Putamen (tissue), 1 donor: ENCODE results near the gene WDR83.
A peak's percentile ranks its signal among the peaks of the same experiment; 100 is the strongest.
"Not testable (repeated sequence)": the region's sequence is repeated elsewhere in the genome, so short reads cannot be mapped to it uniquely, and the experiment has no call there.

ENCODE experiments used
- DNase-seq: peaks from one replicate; pipeline ENCODE4 v3.0.0-alpha.2; 2016; ENCODE audit warnings: low spot score

Gene WDR83

DNA sequence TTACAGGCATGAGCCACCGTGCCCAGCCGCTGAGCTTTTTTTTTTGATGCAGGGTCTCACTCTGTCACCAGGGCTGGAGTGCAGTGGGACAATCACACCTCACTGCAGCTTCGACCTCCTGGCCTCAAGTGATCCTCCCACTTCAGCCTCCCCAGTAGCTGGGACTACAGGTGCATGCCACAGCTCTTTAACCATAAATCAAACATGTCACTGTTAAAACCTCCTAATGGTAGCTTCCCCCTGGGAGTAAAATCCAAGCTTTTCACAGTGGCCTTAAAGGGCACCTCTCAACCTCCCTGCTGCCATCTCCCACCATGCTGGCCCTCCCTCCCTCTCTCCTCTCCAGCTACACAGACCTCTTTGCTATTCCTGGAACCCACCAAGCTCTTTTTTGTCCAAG lies 19.2 kb downstream of the WDR83 start:
- no peak for DNase-seq

DNA sequence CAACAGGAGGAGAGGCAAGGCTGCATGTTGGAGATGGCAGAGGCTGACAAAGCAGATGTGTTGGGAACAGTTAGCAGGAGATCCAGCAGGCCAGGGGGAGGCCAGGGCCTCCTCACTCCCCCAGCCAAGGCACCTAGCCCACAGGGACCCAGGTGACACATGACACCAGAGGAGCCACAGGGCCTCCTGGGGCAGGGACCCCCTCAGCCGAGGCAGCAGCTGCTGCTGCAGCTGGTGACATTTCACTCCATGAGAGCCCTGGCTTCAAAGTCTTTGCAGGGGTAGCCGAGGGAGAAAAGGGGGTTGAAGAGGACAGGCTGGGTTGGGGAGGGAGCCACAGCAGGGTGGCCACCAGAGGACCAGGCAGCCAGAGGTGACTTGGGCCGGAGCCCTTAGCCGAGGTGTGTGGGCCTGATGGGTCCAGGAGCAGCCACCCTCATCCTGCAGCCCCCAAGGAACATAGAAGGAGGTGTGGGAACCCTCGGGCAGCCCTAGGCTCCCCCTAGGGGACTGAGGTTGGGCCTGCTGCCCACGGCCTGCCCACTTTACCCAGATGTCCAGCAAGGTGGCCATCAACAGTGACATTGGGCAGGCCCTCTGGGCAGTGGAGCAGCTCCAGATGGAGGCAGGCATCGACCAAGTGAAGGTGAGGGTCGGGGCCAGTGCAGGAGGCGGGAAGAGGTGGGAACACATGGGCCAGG lies 21.0 kb downstream of the WDR83 start, which contains the start of gene GNG14:
GNG14 (plus strand) TSS at position 503 of the 701 bp plus-strand sequence; CDS start at position 554, 51 bp downstream.
- DNase-seq: no peak

DNA sequence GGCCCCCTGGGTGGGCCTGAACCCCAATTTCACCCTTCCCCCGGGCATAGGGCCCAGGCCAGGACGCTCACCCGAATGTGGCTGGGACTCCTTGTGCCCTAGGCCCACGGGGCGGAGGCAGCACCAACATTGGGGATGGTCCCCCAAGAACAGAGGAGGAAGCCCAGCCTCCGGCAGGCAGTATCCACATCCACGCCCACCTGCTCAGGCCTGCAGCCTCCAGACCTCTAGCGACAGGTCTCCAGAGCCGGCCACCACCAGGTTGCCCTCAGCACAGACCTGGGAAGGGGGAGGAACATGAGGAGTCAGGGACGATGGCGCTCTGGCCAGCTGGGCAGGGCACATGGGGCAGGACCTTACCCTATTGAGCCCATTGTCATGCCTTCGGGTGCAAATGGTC lies 22.4 kb downstream of the WDR83 start:
- no peak for DNase-seq

DNA sequence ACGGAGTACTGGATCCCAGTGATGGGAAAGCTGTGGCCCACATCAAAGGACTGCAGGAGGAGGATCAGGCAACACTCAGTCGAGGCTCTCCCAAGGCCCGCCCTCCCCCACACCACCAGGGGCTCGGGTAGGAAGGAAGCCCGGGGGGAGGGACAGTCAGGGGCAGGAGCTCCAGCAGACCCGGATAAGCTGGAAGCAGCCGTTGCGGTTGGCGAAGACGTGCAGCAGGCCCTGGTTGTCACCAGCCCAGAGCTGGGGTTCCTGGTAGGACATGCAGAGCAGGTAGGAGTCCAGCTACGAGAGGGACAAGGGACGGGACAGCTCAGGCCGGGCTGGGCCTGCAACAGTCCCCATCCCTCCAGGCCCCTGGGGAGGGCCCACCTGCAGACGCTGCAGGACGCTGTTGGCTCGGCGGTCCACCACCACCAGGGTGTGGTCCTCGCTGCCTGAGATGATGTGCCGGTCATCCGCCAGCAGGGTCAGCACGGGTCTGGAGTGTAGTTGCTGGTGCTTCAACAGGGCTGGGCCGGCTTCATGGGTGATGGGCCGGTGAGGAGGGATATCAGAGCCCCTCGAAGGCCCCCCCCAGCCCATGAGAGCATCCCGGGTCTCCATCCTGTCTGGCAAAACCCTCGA lies 23.1 kb downstream of the WDR83 start:
- DNase-seq: no peak

DNA sequence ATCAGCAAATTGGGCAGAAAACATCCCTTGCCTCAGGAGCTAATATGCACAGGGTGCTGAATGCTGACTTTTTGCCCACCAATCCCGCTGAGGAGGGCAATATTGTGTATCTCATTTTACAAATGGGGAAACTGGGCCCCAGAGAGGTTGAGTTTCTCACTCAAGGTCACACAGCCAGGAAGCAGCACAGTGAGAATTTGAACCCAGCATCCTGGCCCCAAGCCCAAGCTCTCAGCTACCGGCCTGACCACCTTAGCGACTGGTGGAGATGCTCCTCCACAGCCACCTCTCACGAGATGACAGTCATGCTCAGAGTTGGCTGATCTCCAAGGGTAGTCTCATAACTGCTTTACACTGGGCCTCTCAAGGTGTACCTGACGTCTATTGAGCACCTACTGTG lies 26.4 kb downstream of the WDR83 start:
- DNase-seq: no peak

DNA sequence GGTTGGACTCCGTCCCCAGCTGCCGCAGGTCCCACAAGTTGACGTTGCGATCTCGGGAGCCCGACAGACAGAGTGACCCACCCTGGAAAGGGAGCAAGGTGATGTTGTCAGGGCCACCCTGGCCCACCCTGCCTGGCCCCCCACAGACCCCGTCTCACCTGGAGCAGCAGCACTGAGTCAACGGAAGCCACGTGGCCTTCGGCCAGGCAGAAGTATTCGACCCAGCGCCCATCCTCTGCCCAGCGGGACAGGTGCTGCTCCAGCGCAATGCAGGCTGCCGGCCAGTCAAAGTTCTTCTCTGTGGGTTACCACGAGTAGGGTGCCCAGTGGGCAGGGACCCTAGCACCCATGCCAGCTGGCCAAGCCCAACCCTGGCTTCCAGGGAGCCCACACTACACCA lies 28.0 kb downstream of the WDR83 start:
- no peak for DNase-seq

DNA sequence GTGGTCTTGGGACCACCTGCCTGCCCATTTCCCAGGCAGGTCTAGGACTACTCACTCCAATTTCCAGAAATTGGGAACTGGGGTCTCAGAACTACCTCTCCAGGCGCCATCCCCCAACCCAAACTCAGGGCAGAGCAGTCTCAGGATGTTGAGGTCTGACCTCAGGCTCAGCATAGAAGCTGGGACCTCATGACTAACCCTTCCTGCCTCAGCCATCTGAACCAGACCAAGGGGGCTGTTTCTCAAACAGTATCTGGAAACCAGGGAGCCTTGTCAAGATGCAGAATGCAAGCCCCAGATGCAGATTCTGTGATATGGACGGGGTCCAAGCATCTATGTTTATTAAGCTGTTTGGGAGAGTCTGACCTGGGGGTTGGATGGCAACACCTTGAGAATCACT lies 28.5 kb downstream of the WDR83 start:
- no peak for DNase-seq

DNA sequence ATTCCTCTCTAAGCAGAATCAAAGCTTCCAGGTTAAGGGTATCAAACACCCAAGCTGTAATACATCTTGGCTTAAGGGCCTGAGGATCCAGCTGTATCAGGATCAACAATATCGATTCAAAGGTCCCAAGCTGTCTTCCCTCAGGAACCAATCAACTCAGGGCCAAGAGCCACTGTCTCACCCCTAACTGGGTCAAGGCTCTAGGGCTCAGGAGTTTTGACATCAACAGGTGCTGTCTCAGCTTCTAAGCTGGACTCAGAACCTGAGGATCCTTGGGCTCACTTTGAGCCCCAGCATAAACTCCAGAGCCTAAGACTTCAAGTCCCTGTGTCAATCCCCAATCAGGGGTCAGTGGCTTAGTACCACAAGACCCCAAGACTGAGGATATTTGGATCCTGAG lies 28.9 kb downstream of the WDR83 start:
- no peak for DNase-seq

DNA sequence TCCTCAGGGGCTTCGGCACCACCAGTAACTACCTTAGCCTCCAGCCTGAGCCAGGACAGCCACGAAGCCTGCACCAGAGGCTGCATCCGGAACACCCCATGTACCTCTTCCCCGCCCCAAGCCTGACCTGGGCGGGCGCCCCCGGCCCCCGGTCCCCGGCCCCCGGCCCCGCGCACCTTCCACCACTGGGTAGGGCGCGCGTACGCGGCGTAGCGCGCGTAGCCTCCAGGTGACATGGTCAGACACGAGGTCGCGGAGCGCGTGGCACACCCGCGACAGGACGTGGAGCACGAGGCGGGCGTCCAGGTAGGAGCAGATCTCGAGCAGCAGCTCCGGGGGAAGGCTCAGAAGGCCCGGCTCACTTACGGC lies 29.4 kb downstream of the WDR83 start:
- DNase-seq: no peak

DNA sequence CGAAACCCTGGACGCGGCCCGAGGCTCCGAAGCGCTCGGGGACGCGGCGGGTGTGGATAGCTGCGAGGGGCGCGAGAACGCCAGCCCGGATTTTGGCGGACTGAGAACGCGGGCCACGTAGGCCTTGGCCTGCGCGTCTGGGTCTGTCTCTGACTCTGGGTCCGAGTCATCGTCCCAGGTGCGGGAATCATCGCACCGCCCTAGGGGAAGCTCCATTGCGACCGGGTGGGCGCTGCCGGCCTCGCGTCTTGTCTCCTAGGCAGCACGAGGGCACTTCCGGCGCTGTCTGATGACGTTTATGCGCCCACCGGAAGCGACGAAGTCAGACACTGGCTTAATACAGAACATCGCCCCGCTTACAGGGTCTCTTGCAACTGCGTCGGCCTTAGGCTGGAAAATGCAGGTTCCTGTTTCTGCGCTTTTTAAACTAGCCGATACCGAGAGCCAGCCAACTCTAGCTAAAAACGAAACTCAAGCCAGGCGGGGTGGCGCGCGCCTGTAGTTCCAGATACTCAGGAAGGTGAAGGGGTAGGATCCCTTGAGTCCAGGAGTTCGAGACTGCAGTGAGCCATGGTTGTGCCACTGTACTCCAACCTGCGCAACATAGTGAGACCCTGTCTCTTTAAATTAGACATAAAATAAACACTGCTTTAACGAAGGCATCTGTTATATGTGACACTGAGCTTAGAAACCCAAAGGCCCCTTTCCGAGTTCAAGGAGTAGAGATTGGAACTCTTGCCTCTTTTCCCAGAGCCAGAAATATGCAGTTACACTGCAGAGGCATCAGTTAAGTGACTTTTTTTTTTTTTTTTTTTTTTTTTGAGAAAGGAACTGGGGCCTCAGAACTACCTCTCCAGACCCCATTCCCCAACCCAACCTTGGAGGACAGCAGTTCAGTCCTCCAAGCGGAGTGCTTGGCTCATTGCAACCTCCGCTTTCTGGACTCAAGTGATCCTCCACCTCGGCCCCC lies 30.0 kb downstream of the WDR83 start, which contains the start of gene FBXW9:
FBXW9 (minus strand) TSS at position 266 of the 970 bp plus-strand sequence; CDS start at position 216, 50 bp downstream.
- DNase-seq: peak; percentile 96

DNA sequence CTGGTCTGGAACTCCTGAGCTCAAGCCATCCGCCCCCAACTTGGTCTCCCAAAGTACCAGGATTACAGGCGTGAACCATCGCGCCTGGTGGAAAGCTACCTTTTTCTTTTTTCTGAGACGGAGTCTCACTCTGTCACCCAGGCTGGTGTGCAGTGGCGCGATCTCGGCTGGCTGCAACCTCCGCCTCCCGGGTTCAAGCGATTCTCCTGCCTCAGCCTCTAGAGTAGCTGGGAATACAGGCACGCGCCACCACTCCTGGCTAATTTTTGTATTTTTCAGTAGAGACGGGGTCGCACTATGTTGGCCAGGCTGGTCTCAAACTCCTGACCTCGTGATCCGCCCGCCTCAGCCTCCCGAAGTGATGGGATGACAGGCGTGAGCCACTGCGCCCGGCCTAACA lies 30.8 kb downstream of the WDR83 start:
- DNase-seq: not testable (repeated sequence)

DNA sequence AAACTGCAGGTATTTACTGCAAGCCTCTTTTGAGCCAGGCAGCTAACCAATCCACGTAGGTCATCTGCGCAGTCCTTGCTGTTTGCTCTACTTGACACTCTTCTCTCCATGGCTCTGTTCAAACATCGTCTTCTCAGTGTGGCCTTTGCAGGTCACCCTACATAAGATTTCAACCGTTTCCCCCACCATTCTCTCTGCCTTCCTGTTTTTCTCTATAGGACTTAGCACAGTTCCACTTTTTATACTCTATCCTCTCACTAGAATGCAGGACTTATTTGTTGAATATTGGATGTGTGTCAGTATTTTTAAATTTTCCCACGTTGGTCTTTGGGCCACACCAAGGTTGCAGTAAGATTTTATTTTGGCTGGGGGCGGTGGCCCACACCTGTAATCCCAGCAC lies 31.5 kb downstream of the WDR83 start:
- DNase-seq: no peak

DNA sequence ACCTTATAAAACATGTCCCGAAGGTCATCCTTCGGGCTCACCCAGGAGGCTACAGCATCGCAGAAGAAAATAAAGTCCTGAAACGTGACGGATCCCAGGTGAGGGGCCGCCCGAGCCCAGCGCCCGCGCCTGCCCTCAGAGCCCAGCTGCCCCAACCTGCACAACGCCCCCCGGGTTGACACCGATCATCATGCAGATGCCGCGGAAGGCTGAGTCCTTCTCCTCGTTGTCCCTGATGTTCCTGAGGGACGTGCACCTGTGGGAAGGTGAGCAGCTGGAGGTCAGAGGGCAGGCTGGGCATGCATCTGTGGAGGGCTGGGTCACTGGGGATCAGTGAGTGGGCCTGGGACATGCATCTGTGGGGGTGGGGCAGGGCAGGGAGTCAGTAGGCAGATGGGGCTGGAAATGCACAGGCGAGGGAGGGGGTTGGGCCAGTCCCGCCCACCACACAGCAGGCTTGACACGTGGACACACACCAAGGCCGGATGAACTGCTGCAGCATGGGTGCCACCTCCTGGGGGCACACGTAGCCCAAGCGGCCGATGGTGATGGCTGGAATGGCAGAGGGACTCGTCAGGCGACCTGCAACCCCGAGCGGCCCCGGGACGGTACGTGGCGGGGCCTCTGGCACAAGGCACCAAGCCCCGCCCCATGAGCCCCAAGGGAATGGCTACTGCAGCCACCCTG lies 35.1 kb downstream of the WDR83 start:
- DNase-seq: no peak

DNA sequence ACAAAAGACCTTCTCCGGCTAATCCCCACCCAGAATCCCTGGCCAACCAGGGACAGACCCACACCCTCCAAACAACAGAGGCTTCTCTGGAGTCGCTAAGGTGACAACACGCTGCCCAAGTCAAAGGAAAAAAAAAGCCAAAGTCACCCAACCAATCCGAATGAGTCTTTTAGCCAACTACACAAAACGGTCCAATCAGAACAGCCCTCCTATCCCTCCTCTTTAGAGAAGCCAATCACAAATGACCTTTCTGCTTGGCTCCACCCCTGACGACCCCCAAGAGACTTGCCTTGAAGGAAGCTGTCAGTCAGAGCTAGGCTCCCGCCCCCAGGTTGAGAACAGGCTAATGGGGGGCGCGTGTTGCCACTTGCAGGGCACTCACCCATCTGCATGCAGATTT lies 36.4 kb downstream of the WDR83 start:
- DNase-seq: no peak

DNA sequence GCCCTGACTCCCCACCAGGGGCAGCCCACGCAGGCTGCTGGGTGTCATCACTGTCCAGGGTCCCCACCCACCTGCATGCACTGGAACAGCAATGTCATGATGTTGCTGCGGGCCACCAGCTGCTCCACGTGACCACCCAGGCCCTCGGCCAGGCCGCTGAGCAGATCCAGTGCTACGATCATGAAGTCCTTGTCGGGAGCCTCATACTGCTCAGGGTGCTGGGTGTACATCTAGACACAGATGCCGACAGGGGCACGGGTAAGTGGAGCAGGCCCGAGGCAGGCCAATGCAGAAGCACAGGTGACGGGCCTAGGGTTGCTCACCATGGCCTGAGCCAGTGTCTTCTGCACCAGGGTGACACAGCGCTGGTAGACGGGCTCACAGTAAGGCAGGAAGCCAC lies 38.6 kb downstream of the WDR83 start:
- DNase-seq: no peak

DNA sequence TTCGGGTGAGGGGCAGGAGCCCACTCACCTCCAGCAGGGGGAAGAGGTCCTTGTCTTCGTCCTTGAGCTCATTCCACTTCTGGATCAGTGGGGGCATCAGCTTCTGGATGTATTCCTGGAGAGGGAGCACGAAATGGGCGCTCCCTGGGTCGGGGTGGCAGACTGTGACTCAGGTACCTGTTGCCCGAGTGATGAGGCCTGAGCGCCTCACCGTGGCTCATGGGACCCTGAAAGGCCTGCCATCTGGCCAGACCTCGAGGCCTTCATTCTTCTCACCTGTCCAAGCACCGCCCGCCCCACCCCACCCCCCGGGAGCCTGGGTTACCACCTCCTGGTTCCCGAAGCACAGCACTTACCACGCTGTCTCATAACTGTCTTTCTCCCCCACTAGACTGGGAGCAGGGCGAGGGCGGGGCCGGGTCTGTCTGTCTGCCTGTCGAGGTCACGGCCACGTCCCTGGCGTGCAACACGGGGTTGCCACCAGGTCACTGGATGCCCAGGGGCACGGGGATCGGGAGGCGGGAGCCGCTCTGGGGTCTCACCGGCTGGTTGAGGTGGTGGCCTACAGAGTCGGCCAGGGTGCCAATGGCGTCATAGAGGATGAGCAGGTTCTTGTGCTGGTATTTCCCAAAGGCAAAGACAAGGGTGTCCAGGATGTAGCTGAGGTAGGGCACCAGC lies 39.2 kb downstream of the WDR83 start:
- DNase-seq: no peak

DNA sequence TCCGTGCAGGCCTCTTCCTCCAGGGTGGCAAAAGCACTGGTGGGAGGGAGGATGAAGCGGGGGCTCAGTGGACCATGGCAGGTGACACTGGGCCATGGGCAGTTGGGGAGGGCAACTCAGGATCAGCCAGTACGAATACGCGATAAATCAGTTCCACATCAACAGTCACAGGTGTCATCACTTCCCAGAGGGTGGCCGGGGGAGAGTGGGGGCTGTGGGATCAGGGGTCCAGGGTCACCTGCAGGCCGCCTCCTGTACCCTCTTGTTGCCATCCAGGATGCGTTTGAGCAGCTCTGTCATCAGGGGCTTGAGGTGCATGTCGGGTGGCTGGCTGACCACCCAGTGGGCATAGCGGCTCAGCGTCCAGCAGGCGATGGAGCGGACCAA lies 39.7 kb downstream of the WDR83 start:
- DNase-seq: no peak

DNA sequence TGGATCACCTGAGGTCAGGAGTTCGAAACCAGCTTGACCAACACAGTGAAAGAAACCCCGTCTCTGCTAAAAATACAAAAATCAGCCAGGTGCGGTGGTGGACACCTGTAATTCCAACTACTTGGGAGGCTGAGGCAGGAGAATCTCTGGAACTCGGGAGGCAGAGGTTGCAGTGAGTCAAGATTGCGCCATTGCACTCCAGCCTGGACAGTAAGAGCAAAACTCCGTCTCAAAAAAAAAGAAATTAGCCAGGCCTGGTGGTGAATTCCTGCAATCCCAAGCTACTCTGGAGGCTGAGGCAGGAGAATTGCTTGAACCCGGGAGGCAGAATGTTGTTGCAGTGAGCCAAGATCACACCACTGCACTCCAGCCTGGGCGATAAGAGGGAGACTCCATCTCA lies 42.0 kb downstream of the WDR83 start:
- no peak for DNase-seq

DNA sequence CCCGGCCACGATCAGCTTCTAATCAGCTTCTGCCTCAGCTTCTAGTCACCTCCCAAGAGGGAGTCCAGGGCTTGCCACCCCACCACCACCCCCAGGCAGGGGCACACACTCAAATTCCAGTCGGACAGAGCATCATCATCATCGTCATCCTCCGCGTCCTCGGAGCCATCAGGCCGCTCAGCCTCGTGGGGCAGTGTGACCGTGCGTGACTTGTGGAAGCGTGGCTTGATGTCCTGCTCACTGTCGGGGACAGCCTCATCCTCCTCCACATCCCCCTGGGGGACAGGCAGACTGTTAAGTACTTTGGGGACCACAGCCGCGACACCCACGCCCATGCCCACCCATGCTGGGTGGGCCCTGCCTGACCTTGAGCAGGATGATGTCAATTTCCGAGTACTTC lies 44.6 kb downstream of the WDR83 start:
- no peak for DNase-seq

DNA sequence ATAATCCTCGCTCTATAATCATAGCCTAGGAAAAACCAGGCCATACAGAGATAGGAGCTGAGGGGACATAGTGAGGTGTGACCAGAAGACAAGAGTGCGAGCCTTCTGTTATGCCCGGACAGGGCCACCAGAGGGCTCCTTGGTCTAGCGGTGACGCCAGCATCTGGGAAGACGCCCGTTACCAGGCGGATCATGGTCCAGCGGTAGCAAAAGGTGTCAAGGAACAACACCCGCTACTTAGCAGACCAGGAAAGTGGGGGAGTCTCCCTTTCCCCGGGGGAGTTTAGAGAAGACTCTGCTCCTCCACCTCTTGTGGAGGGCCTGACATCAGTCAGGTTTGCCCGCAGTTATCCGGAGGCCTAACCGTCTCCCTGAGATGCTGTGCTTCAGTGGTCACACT lies 45.5 kb downstream of the WDR83 start:
- DNase-seq: not testable (repeated sequence)

DNA sequence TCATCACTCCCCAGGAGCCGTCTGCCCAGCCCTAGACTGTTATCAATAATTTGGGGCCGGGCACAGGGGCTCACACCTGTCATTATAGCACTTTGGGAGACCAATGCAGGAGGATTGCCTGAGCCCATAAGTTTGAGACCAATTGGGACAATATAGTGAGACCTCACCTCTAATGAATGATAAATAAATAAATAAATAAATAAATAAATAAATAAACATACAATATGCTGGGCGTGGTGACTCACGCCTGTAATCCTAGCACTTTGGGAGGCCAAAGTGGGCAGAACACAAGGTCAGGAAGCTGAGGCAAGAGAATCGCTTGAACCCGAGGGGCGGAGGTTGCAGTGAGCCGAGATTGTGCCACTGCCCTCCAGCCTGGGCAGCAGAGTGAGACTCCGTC lies 46.7 kb downstream of the WDR83 start:
- DNase-seq: not testable (repeated sequence)

DNA sequence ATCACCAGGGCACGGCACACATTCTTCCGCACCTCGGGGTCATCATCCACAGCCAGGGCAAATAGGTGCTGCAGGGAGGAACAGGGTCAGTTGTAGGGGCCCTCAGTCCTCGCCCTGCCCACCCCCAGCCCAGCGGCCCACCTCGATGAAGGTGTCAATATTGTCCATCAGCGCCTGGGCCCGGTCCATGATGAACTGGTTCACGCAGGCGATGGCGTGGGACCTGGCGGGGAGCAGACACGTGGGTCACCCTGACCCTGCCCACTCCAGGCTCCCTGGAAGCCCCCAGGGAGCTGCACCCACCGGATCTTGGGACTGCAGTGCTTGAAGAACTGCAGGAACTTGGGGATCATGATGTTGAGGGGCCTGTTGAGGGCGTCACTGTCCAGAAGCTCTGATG lies 48.5 kb downstream of the WDR83 start:
- no peak for DNase-seq
